ENCODE results near the gene UPP1. TPM values are rescaled to one million over a fixed set of nuclear protein-coding genes. Genes with fewer than 3 reads are reported as not detected.

The UPP1 gene
- total RNA-seq, 1 donor from 2014 or later = 3.3 TPM

- H3K4me1 Mint-ChIP-seq = no peaks in the 10 kb centered on the region
Measured at GRCh38 chr7:48148311-48148710, 59.2 kb downstream of the UPP1 start.

DNA sequence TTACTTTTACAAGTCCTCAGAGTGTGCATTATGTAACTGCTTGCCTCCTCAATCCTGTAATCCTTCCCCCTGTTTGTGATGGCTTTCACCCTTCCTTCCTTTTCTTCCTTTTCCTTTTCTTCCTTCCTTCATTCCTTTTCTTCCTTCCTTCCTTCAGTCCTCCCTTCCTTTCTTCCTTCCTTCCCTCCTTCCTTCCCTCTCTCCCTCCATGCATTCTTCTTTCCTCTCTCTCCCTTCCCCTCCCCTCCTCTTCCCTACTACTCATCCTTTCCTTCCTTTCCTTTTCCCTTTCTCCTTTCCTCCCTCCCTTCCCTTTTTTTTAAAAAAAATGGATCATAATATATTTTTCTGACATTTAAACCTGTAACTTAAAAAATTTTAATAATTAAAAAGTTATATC lies 60.0 kb downstream of the UPP1 start:
- TF ChIP-seq, protein P1, sequence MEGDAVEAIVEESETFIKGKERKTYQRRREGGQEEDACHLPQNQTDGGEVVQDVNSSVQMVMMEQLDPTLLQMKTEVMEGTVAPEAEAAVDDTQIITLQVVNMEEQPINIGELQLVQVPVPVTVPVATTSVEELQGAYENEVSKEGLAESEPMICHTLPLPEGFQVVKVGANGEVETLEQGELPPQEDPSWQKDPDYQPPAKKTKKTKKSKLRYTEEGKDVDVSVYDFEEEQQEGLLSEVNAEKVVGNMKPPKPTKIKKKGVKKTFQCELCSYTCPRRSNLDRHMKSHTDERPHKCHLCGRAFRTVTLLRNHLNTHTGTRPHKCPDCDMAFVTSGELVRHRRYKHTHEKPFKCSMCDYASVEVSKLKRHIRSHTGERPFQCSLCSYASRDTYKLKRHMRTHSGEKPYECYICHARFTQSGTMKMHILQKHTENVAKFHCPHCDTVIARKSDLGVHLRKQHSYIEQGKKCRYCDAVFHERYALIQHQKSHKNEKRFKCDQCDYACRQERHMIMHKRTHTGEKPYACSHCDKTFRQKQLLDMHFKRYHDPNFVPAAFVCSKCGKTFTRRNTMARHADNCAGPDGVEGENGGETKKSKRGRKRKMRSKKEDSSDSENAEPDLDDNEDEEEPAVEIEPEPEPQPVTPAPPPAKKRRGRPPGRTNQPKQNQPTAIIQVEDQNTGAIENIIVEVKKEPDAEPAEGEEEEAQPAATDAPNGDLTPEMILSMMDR (IDR thresholded peaks at IDR 0.05) = no peak
- Mint-ChIP-seq H3K27ac (no peak overlapping the region), H3K4me3 (no peak overlapping the region), H3K9me3 (peaks cover 5% of the 10 kb centered on the region), H3K4me1 (no peaks in the 10 kb centered on the region), H3K27me3 (peaks cover 30% of the 10 kb centered on the region), H3K36me3 (ENCODE audit: low read depth) (no peaks in the 10 kb centered on the region)
- DNase-seq = no peak
- intact Hi-C loops (cut with micrococcal nuclease) = no loop called here
- ChIA-PET POLR2A (no interaction called here), CTCF (no interaction called here)
- ATAC-seq (ENCODE audit: low read depth) = no peak

More at GRCh38 chr7:48148311-48148710, 59.2 kb downstream of the UPP1 start:
- intact Hi-C loops (cut with micrococcal nuclease) = no loop called here
- ChIA-PET CTCF (no interaction called here), POLR2A (no interaction called here)
- Mint-ChIP-seq H3K4me3 (no peak overlapping the region), H3K9me3 (no peaks in the 10 kb centered on the region), H3K27me3 (peaks cover 33% of the 10 kb centered on the region), H3K27ac (no peak overlapping the region), H3K36me3 (ENCODE audit: low read depth) (no peaks in the 10 kb centered on the region)
- DNase-seq (no peak), ATAC-seq (ENCODE audit: low read depth) (no peak)
- TF ChIP-seq, protein P1 (IDR thresholded peaks at IDR 0.05) = no peak

GRCh38 chr7:48150086-48150485 lies 61.0 kb downstream of the UPP1 start:
- Mint-ChIP-seq H3K4me1 (no peaks in the 10 kb centered on the region), H3K36me3 (ENCODE audit: low read depth) (no peaks in the 10 kb centered on the region), H3K27me3 (peaks cover 30% of the 10 kb centered on the region), H3K4me3 (no peak overlapping the region), H3K27ac (no peak overlapping the region), H3K9me3 (peaks cover 8% of the 10 kb centered on the region)
- intact Hi-C loops (cut with micrococcal nuclease) = no loop called here
- DNase-seq (no peak), ATAC-seq (ENCODE audit: low read depth) (no peak)
- ChIA-PET POLR2A (no interaction called here), CTCF (no interaction called here)
- TF ChIP-seq, protein P1 (IDR thresholded peaks at IDR 0.05) = no peak

GRCh38 chr7:48154792-48155413 lies 65.8 kb downstream of the UPP1 start:
- intact Hi-C loops (cut with micrococcal nuclease) = no loop called here
- TF ChIP-seq, protein P1 (IDR thresholded peaks at IDR 0.05) = no peak
- POLR2A ChIA-PET = no interaction called here
- CTCF ChIA-PET = interaction anchor here (1.4 kb wide), 1 partner anchor 210 kb away, joined by 7 read pairs; no protein-coding TSS in a partner anchor
- peaks cover 9% of the 10 kb centered on the region for H3K9me3 Mint-ChIP-seq
- DNase-seq (no peak), ATAC-seq (ENCODE audit: low read depth) (no peak)
- no peak overlapping the region for H3K27ac Mint-ChIP-seq
- no peaks in the 10 kb centered on the region for H3K4me1 Mint-ChIP-seq
- no peak overlapping the region for H3K4me3 Mint-ChIP-seq
- H3K27me3 Mint-ChIP-seq = peaks cover 14% of the 10 kb centered on the region
- H3K36me3 Mint-ChIP-seq (ENCODE audit: low read depth) = no peaks in the 10 kb centered on the region

Other genes starting within 250 kb of the UPP1 start
- 0.24 and 0.40 TPM in 2 replicates for gene PKD1L1, start 140.8 kb upstream of the UPP1 start, total RNA-seq
- 37.3 and 42.5 TPM in 2 replicates for gene HUS1, start 109.7 kb upstream of the UPP1 start, total RNA-seq
- gene SUN3, start 60.2 kb upstream of the UPP1 start, total RNA-seq = not detected in 2 replicates
- not detected in 2 replicates for gene C7orf57, start 53.7 kb upstream of the UPP1 start, total RNA-seq
- not detected in 2 replicates for gene ABCA13, start 82.2 kb downstream of the UPP1 start, total RNA-seq

Measured in activated B cell treated with CpG ODN at 0.5 μM for 24 hours (primary cell).